Natural killer cell (primary cell): ENCODE data around the gene NRG3. TPM values are rescaled to one million over a fixed set of nuclear protein-coding genes. Genes with fewer than 3 reads are reported as not detected.

Experiments
- ATAC-seq, 3 donors: fragments of 150-1000 bp in 2 of 3; fragments of 200-7000 bp in 1 of 3; cut with Tn5 transposase; 1 replicate in 1 of 3; 2 replicates in 2 of 3; pipeline ENCODE4 v1.10.0; 2021; ENCODE audit warnings: mild to moderate bottlenecking in 2 of 3, moderate library complexity in 2 of 3
- DNase-seq, 2 donors: peaks; one replicate each; pipeline versions ENCODE4 v3.0.0 to v3.0.0-alpha.2; 2013 to 2021; ENCODE audit warnings: mixed read lengths in 1 of 2
- H3K27ac ChIP-seq: one replicate; pipeline ENCODE4 v1.5.1; 2013; ENCODE audit warnings: mild to moderate bottlenecking, low read length
- H3K27me3 ChIP-seq: one replicate; pipeline ENCODE4 v1.6.1; 2013; ENCODE audit warnings: low read length; ENCODE audit not compliant: control insufficient read depth, insufficient read depth
- H3K36me3 ChIP-seq: one replicate; pipeline ENCODE4 v1.6.1; 2013; ENCODE audit warnings: low read length; ENCODE audit not compliant: control insufficient read depth, insufficient read depth
- H3K4me1 ChIP-seq: one replicate; pipeline ENCODE4 v1.6.1; 2013; ENCODE audit warnings: low read length; ENCODE audit not compliant: control insufficient read depth, insufficient read depth
- H3K4me3 ChIP-seq: one replicate; pipeline ENCODE4 v1.5.1; 2013; ENCODE audit warnings: low read length
- H3K9me3 ChIP-seq: one replicate; pipeline ENCODE4 v1.6.1; 2013; ENCODE audit warnings: low read length; ENCODE audit not compliant: control insufficient read depth, insufficient read depth
- H3K27ac Mint-ChIP-seq, 2 donors: one replicate each; pipeline ENCODE4 v1.8.0; 2022; ENCODE audit warnings: mild to moderate bottlenecking in 2 of 2, mixed read lengths in 2 of 2, moderate library complexity in 1 of 2
- H3K27me3 Mint-ChIP-seq, 2 donors: one replicate each; pipeline ENCODE4 v1.8.0; 2022; ENCODE audit warnings: low read depth in 2 of 2, mixed read lengths in 2 of 2
- H3K36me3 Mint-ChIP-seq: one replicate; pipeline ENCODE4 v1.8.0; 2022; ENCODE audit warnings: mixed read lengths
- H3K4me1 Mint-ChIP-seq, 2 donors: one replicate each; pipeline ENCODE4 v1.8.0; 2022; ENCODE audit warnings: mixed read lengths in 2 of 2
- H3K4me3 Mint-ChIP-seq: one replicate; pipeline ENCODE4 v1.8.0; 2022; ENCODE audit warnings: mild to moderate bottlenecking, moderate library complexity, mixed read lengths
- H3K9me3 Mint-ChIP-seq, 2 donors: one replicate each; pipeline ENCODE4 v1.8.0; 2022; ENCODE audit warnings: mixed read lengths in 2 of 2
- CTCF ChIP-seq: fragments of 200-600 bp; IDR thresholded peaks from one replicate; pipeline ENCODE4 v1.8.0; 2022; ENCODE audit warnings: antibody characterized with exemption
- WGBS: methylation state at CpG from one replicate; pipeline ENCODE4 v1.1.7; 2013; ENCODE audit warnings: missing lambda C conversion rate; ENCODE audit not compliant: insufficient coverage; 5-methylcytosine and 5-hydroxymethylcytosine counted together
- intact Hi-C: fragments of 100-400 bp; cut with micrococcal nuclease; formaldehyde crosslinking; loops from one replicate; pipeline ENCODE4 v1.14.2; 2022
- total RNA-seq, 4 donors: library from RNA; stranded (reverse); fragments of 120-200 nt in 1 of 4; gene quantifications; one replicate each; pipeline versions ENCODE4 v1.2.3 to v1.2.4, GENCODE V29; 2013 to 2022

NRG3 gene
- total RNA-seq, 3 donors from 2014 or later (not counting 1 experiment from before 2014, with no cell fraction given), result not detected

DNA sequence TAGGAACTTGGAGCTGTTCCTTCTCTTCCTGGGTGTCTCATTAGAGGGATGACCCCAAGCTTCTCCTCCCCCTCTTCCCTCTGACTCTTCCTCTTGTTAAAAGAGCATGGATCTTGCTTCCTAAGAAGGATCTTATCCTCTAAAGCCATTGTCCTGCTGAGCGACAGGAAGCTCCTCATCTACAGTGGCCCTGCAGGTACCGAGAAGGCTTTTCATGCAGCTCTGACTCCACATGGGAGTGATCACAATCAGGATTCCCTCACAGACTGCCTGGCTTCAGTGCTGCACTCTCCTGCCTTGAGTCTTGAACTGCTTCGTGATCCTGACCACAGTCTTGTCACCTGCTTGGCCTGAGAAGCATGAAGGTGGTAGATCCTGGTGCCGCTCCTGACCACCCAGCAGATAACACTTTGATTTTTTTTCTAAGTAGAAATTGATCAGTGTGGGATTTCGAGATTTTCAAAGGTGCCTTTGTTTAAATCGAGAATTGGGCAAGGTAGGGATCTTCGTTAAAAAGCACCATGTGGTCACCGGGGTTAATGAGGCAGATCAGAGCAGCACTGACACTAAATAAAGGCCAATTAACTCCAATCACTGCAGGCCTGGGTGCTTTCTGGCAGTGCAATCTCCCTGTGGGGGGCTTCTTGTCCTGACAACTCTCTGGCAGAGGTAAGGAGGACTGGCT is 376.4 kb downstream of the NRG3 start:
- H3K36me3 Mint-ChIP-seq, result no peaks in the 10 kb centered on the region
- H3K9me3 Mint-ChIP-seq, result peaks cover 10 to 24% of the 10 kb centered on the region in 2 donors
- no peaks in the 10 kb centered on the region for H3K27me3 ChIP-seq
- TF ChIP-seq CTCF, result no peak
- no peak overlapping the region for H3K27ac Mint-ChIP-seq
- no peaks in the 10 kb centered on the region for H3K9me3 ChIP-seq
- no peak overlapping the region for H3K4me3 Mint-ChIP-seq
- intact Hi-C loops, result no loop called here
- H3K27ac ChIP-seq, result no peak overlapping the region
- no peak overlapping the region for H3K4me3 ChIP-seq
- no peak for DNase-seq
- H3K36me3 ChIP-seq, result no peaks in the 10 kb centered on the region
- no peaks in the 10 kb centered on the region for H3K4me1 ChIP-seq
- H3K27me3 Mint-ChIP-seq, result no peaks in the 10 kb centered on the region
- no peak for ATAC-seq
- H3K4me1 Mint-ChIP-seq, result no peaks in the 10 kb centered on the region
- WGBS, result 68% methylated on average over 8 of the region's 8 CpGs

- Mint-ChIP-seq H3K36me3 (no peaks in the 10 kb centered on the region), H3K27ac (no peak overlapping the region), H3K4me3 (no peak overlapping the region), H3K9me3 (peaks cover 12 to 26% of the 10 kb centered on the region in 2 donors), H3K27me3 (no peaks in the 10 kb centered on the region), H3K4me1 (no peaks in the 10 kb centered on the region)
- ATAC-seq (no peak), DNase-seq (no peak)
- H3K36me3 ChIP-seq, result no peaks in the 10 kb centered on the region
- intact Hi-C loops, result no loop called here
- no peaks in the 10 kb centered on the region for H3K9me3 ChIP-seq
- no peaks in the 10 kb centered on the region for H3K27me3 ChIP-seq
- no CpG with 5 or more reads among the region's 1 CpG for WGBS
- H3K27ac ChIP-seq, result no peak overlapping the region
- no peak overlapping the region for H3K4me3 ChIP-seq
- no peaks in the 10 kb centered on the region for H3K4me1 ChIP-seq
- TF ChIP-seq CTCF, result no peak
Measured at GRCh38 chr10:82252081-82252480, 377.1 kb downstream of the NRG3 start.

- TF ChIP-seq CTCF, result no peak
- H3K4me1 Mint-ChIP-seq, result no peaks in the 10 kb centered on the region
- no peaks in the 10 kb centered on the region for H3K27me3 Mint-ChIP-seq
- DNase-seq, result no peak
- Histone ChIP-seq H3K9me3 (no peaks in the 10 kb centered on the region), H3K4me1 (no peaks in the 10 kb centered on the region), H3K36me3 (no peaks in the 10 kb centered on the region), H3K4me3 (no peak overlapping the region), H3K27me3 (no peaks in the 10 kb centered on the region), H3K27ac (no peak overlapping the region)
- H3K4me3 Mint-ChIP-seq, result no peak overlapping the region
- no peak for ATAC-seq
- WGBS, result no CpG with 5 or more reads among the region's 1 CpG
- H3K36me3 Mint-ChIP-seq, result no peaks in the 10 kb centered on the region
- peaks cover 8 to 19% of the 10 kb centered on the region in 2 donors for H3K9me3 Mint-ChIP-seq
- H3K27ac Mint-ChIP-seq, result no peak overlapping the region
- intact Hi-C loops, result no loop called here
Measured at GRCh38 chr10:82254237-82254636, 379.2 kb downstream of the NRG3 start.

DNA sequence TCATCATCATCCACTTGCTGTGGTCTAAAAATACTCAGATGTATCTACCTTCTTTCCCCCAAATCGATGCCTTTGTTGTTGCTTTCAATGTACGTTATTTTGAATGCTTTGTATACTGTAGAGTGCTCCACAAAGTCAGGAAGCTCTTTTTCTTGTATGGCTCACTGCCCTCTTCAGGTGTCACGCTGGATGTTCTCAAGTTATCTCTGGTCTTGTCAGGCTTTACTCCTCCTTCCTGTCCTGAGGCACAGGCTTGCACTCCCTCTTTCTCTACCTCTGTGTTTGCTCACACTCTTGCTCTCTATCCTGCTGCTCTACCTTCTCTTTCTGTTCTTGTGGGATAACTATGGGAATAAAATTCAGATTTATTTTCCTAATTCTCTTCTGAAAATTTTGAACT is 381.3 kb downstream of the NRG3 start:
- intact Hi-C loops, result no loop called here
- TF ChIP-seq CTCF, result no peak
- no peak overlapping the region for H3K4me3 ChIP-seq
- Mint-ChIP-seq H3K27me3 (no peaks in the 10 kb centered on the region), H3K4me1 (no peaks in the 10 kb centered on the region), H3K9me3 (peaks cover 12 to 16% of the 10 kb centered on the region in 2 donors), H3K36me3 (no peaks in the 10 kb centered on the region), H3K4me3 (no peak overlapping the region), H3K27ac (no peak overlapping the region)
- no peaks in the 10 kb centered on the region for H3K27me3 ChIP-seq
- DNase-seq, result no peak
- ATAC-seq, result no peak
- no peaks in the 10 kb centered on the region for H3K36me3 ChIP-seq
- H3K4me1 ChIP-seq, result no peaks in the 10 kb centered on the region
- H3K9me3 ChIP-seq, result peaks cover 3% of the 10 kb centered on the region
- WGBS, result 79% methylated on average over 3 of the region's 3 CpGs
- H3K27ac ChIP-seq, result no peak overlapping the region
